HG03460 (cell line): ENCODE measurements around the gene DEDD.
"Not testable (repeated sequence)": the region's sequence is repeated elsewhere in the genome, so short reads cannot be mapped to it uniquely, and the experiment has no call there.

ENCODE experiments used
- ATAC-seq: cut with Tn5 transposase; IDR thresholded peaks from one replicate; pipeline ENCODE4 v1.9.1; 2021; ENCODE audit not compliant: unreplicated experiment

DEDD gene

DNA sequence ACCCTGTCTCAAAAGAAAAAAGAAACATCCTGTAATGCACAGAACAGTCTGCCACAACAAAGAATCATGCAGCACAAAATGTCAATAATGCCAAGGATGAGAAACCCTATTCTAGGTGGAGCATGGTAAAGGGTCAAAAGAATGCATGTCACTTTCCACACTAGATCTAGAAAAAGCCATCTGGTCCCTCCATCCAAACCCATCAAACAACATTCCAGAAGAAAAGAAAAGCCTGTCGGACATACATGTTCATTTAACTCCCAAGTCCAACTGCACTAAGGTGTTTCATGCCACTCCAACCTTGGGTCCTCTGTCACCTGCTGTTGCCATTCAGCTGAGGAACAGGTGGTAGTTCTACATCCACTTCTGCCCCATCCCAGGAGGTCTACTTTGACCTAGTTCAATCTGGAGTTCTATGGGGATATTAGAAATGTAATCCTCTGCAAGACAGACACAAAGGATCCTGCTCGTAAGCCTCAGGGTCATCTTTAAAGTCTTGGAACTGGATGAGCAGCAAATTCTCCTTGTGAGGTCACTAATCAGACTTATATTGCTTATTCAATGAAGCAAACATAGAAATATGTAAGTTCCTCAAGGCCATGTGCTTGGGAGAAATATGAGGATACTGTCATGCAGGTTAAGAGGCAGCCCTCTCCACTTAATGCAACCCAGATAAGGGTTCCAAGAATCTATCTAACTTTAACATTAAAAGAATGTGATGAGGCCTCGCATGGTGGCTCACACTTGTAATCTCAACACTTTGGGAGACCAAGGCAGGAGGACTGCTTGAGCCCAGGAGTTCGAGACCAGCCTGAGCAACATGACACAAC lies 3.7 kb downstream of the DEDD start:
- no peak for ATAC-seq

- no peak for ATAC-seq
These were observed 4.8 kb downstream of the DEDD start for GRCh38 chr1:161127649-161128048.

DNA sequence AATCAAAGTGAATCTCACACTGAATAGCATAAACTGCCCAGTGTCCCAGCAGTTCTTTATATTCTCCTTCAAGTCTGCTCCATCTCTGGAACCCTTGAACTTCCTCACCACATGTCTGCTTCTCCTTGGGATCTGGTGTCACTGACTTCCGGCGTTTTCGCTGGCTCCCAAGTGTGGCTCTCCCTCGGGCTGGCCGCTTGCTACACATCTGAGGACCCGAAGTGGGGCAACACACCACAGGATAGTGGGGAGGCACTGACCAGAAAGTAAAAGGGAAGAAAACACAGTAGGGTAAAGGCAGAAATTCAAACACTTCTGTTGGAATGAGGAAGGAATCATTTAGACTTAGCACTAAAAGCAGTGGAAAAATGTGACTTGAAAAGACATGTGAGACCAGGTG lies 9.5 kb downstream of the DEDD start:
- no peak for ATAC-seq

DNA sequence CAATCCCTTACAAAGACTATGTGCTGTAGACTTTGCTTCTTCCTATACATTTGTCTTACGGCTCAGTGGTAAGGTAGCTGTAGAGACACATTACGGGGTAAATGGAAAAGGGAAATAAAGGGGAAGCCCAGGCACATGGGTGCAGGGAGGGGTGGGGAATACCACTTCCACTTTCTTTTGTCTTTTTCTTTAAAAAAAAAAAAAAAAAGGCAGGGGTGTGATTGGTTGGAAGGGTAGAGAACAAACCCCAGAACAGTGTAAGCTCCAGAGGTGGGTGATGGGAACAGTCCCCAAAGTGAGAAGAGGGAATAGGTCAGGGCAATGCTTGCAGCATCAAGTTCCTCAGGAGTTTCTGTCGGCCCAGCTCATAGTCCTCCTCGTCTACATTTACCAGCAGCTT lies 10.6 kb downstream of the DEDD start:
- no peak for ATAC-seq

DNA sequence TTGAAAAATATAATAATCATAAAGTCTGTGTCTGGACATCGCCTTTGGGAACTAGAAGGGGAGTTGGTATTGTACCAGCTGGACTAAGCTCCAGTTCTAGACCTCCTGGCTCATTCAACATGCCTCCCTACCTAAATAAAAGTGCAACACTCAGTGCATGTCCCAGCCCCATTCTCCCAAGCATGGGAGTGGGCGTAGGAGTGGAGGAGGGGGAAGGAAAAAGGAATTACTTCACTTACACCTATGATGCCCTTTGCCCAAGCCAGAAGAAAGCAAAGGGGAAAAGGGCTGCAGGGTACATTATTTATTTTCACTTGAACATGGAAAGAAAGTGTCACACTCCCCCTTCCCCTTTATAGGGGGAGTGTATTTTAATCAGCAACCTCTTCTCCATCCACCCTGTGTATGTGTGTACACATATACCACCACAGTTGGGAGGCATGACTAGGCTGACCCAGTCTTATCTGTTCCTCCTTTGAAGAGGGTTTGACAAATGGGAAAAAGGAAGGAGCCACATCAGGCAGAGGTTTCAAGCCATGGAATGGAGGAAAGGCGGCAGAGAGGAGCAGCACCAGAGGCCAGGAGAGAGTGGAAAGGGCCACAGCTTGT lies 11.3 kb downstream of the DEDD start:
- ATAC-seq = no peak

- peak; percentile 47 for ATAC-seq
These were observed 13.2 kb downstream of the DEDD start for GRCh38 chr1:161119092-161119903.

DNA sequence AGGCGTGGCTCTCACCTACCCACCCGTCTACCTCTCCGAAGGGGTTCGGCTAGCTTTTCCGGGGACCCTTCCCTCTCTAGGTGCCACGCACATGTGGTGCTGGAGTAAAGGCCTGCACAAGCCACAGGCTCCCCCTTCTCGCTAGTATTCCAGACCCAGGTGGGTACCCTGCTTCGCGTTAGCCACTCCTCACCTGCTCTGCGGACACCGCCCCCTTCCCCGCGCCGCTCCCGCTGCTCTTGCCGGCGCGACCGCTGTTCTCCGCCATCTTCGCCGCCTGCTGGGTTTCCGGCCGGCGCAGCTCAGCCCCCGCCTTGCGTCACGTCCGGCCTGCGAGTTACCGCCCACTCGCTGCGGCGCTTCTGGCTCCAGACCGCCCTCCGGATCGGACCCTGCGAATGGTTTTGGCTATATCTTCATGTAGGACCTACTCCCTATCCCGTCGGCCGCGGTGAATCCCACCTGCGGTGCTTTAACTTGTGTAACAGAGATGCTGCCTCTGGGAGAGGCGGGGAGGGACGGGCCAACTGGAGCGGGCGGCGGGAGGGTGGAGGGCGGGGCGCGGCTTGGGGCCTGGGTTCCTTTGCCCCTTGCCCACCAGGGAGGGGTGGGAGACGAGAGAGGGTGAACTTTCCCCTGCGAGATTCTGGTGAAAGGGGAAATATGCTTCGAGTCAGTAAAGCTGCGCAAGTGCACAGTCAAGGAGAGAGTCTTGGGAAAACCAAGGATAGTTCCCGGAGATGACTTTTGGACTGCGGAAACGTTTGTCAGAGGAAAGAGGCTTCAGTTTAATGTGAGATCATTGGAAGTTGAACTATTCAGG lies 14.5 kb downstream of the DEDD start, which contains the start of the genes NIT1 and PFDN2:
TSS of gene NIT1 (plus strand) at position 347 of the 823 bp plus-strand sequence. CDS start at position 419, 72 bp downstream.
TSS of gene PFDN2 (minus strand) at position 279 of the 823 bp plus-strand sequence. CDS start at position 268, 11 bp downstream.
- peak; percentile 87 for ATAC-seq

DNA sequence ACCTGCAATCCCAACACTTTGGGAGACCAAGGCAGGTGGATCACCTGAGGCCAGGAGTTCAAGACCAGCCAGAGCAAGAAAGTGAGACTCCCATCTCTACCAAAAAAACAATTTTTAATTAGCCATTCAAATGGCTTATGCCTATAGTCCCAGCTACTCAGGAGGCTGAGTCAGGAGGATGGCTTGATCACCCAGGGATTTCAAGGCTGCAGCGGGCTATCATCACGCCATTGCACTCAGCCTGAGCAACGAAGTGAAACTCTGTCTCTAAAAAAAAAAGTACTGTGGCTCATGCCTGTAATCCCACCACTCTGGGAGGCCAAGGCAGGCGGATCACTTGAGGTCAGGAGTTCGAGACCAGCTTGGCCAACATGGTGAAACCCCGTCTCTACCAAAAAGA lies 16.5 kb downstream of the DEDD start:
- not testable (repeated sequence) for ATAC-seq

DNA sequence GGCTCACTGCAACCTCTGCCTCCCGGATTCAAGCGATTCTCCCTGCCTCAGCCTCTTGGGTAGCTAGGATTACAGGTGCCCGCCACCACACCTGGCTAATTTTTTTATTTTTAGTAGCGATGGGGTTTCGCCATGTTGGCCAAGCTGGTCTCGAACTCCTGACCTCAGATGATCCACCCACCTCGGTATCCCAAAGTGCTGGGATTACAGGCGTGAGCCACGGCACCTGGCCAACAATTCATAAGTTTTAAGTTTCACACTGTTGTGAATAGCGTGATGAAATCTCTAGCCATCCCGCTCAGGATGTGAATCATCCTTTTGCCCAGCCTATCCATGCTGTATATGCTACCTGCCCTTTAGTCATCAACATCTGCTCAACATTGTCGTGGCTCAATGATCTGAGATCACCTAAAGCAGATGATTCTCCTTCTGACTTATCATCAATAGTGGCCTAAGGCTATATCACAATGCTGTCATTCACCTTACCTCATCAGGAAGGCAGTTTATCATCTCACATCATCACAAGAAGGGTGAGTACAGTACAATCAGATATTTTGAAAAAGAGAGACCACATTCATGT lies 17.2 kb downstream of the DEDD start:
- no peak for ATAC-seq

DNA sequence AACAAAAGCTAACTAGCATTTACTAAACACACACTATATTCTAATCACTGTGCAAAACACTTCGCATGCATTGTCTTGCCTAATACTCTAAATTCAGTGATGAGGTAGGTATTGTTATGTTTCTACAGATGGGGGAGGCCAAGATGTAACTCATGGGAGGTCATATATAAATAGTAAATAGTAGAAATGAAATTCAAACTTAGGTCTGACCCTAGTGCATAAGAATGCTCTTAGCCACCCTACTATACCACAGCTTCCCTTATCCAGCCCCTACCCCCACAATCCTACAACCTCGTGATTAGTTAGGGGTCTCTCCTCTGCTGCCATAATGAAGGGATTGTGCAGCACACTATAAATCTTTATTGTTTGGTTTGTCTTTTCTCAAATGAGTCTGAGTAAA lies 17.9 kb downstream of the DEDD start:
- ATAC-seq = no peak

- ATAC-seq = no peak
These were observed 18.6 kb downstream of the DEDD start for GRCh38 chr1:161113915-161114314.

- ATAC-seq = no peak
These were observed 20.9 kb downstream of the DEDD start for GRCh38 chr1:161111527-161111926.

DNA sequence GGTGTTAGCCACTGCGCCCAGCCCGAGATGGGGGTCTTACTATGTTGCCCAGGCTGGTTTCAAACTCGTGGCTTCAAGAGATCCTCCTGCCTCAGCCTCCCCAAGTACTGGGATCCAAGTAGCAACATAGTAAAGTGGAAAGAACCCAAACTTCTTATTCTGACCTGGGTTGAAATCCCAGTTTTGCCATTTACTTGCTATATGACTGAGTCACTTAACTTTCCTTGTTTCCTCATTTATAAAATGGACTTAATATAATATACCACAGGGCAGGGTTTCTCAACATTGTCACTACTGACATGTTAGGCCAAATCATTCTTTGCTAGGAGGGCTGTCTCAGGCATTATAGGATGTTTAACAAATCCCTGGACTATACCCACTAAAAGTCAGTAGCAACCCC lies 21.4 kb downstream of the DEDD start:
- no peak for ATAC-seq

DNA sequence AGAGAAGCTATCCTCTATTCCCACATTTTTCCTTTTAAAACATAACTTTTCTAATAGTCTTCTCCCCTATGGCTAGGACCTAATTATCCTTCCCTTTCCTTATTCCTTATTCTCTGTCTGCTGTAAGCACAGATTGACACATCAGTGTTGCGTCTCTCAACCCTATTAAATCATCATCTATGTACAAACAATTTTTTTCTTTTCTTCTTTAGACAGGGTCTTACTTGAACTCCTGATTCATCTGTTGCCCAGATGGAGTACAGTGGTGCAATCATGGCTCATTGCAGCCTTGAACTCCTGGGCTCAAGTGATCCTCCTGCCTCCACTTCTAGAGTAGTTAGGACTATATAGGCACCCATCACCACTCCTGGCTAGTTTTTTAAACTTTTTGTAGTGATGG lies 26.0 kb downstream of the DEDD start:
- no peak for ATAC-seq

DNA sequence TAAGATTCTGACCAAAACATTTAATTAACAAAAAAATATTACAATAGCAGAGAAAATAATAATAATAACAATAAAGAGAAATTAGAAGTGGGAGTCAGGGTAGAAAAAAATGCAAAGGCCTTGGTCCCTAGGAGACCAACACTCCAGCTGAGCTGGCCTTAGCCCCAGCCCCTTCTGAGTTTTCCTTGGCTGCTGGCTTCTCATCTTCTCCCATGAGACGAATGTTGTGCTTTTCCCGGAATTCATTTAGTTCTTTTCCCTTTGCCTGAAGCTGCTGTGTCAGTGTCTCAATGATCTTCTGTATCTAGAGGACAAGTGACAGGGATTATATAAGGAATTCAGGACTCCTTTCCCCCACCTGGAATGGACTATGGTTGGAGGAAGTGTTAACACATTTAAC lies 31.9 kb downstream of the DEDD start:
- ATAC-seq = no peak

DNA sequence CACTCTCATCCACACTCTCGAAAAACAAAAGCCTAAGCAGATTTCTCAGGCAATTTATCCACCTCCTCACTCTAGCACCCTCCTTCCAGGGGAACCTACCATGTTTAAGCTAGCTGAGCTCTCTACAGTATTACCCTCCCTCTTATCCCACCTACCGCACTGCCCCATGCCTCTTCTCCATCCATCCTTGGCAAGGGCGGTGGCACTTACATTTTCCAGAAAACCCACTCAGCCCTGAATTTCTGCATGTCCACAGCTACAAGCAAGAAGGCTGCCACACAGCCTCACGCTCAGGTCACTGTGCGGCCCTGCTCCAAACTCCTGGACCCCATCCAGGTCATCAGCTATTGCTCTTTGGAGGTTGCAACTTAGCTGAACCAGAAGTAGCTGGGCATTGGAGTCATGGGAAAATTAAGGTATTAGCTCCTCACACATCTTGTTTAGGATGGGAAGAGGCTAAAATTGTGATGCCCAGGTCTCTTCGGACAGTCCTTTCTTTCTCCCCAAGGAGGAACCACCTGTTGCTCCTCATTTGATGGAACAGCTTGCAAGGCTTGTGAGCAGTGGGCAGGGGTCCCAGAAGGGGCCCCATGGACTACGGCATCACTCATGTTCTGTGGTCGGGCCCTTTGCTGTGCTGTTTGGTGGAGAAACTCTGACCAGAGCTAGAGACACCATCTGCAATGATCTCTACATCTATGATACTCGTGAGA lies 33.2 kb downstream of the DEDD start:
- ATAC-seq = no peak

DNA sequence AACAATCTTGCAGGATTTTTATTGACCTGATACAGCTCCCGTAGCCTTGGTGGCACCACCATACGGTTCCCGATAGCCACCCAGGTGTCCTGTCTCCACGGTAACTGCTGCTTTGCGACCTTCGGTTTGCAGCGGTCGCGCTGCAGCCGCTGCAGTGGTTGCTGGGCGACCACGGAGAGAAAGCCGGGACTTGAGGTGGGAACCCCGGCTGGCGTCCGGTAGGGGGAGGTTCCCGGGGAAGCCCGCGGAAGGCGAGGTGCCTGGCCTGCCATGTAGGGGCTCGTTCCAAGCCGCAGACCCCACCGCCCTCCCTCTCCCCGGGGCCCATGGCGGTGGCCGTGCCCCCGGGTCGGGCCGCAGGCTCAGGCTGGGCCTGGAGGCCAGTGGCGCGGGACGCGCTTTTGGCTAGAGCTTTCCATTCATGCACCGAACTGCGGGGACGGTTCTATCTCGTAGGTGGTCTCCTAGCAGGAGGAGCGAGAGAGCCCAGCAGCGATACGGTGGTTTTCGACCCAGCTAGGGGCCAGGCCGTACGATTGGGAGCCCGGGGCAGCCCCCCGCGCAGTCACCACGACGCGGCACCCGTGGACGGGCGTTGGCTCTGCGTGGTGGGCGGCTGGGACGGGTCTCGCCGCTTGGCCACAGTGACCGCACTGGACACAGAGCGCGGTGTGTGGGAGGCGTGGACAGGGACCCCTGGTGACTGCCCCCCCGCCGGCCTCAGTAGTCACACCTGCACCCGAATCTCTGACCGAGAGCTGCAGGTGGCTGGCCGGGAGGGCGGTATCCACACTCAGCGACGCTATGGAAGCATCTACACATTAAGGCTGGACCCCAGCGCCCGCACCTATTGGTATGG lies 34.0 kb downstream of the DEDD start, which contains the start of gene KLHDC9:
TSS of gene KLHDC9 (plus strand) at position 152 of the 859 bp plus-strand sequence. CDS start at position 327, 175 bp downstream.
- peak; percentile 63 for ATAC-seq

- no peak for ATAC-seq
These were observed 35.9 kb downstream of the DEDD start for GRCh38 chr1:161096530-161096929.

DNA sequence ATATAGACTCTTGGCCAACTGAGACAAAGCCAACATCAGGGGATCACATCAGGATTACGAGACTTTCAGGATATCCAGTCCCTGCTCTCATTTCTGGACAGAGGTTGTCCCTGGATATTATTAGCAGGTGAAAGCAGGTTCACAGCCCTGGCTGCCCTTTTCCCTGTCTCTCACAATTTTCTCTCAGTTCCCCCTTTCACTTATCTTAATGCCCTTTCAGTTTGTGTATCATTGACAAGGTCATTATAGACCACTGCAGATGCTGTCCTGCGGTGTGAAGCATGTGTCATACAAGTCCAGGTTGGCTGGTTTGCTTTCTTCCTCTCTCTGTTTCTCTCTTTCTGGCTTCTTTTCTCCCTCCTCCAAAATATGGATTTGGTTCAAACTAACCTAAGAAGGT lies 36.5 kb downstream of the DEDD start:
- no peak for ATAC-seq
